ENCODE measurements around the gene PPFIBP2.
A peak's percentile ranks its signal among the peaks of the same experiment; 100 is the strongest.

Gene PPFIBP2

DNA sequence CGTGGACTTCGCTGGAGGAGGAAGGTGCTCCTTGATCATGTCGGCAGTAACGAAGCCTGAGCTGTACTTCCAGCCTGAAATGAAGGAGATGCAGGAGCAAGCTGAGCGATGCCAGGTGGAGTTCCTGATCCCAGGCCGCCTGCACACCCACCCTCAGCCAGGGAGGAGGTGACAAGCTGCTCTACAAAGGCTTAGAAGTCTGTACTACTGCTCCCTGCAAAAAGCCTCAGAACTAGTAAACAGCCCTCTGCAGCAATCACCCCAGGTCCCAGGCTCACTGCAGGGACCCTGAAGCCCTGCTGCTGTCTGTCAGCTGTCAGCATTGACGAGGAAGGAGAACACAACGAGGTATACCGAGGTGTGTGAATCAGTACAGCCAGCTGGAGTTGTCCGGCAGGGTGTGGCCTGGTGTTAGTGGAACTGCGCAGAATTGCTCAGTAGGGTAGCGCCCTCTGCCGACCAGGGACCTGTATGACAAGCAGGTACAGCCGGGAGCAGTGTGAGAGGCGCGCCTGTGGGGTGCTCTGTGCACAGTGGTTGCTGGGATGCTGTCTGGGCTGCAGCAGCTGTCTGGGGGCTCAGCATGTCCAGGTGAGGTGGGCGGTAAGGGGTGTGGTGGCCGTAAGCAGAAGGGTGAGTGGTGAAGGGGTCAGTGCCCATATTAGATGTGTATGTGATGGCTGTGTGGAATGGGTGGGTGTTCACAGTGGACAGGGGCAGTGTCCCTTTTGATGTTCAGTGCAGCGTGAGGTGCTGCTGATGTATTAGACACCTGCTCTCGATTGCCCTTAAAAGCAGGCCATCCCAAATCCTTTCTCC, 151.9 kb downstream of the PPFIBP2 start:
- DNase-seq (ENCODE audit: low read depth) = peak; percentile 73
- no peak overlapping the region for H3K4me3 ChIP-seq (replicated peaks; ENCODE audit: low read depth, low read length)
- TF ChIP-seq, protein P1, sequence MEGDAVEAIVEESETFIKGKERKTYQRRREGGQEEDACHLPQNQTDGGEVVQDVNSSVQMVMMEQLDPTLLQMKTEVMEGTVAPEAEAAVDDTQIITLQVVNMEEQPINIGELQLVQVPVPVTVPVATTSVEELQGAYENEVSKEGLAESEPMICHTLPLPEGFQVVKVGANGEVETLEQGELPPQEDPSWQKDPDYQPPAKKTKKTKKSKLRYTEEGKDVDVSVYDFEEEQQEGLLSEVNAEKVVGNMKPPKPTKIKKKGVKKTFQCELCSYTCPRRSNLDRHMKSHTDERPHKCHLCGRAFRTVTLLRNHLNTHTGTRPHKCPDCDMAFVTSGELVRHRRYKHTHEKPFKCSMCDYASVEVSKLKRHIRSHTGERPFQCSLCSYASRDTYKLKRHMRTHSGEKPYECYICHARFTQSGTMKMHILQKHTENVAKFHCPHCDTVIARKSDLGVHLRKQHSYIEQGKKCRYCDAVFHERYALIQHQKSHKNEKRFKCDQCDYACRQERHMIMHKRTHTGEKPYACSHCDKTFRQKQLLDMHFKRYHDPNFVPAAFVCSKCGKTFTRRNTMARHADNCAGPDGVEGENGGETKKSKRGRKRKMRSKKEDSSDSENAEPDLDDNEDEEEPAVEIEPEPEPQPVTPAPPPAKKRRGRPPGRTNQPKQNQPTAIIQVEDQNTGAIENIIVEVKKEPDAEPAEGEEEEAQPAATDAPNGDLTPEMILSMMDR (IDR thresholded peaks at IDR 0.05; ENCODE audit: low read length, missing control alignments) = peak; percentile 87

GRCh38 chr11:7666292-7666866, 152.6 kb downstream of the PPFIBP2 start:
- no peak for DNase-seq (ENCODE audit: low read depth)
- no peak overlapping the region for H3K4me3 ChIP-seq (replicated peaks; ENCODE audit: low read depth, low read length)
- TF ChIP-seq, protein P1 (IDR thresholded peaks at IDR 0.05; ENCODE audit: low read length, missing control alignments) = no peak

DNA sequence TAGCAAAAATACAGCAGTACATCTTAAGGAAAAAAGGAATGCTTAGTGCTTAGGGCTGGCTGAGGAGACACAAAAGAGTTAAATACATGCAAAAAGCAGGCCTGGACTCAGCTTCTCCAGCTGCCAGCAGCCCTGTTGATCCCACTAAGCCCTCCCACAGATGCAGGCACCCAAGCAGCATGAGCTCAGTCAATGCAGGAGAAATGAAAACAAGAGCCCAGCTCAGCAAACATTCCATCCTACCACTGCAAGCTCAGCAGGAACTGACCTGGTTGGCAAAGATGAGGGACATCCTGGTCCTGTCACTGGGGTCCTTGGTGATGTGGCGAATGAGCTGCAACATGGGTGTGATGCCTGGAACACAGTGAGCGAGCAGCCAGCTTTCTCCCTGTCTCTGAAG, 153.7 kb downstream of the PPFIBP2 start:
- H3K4me3 ChIP-seq (replicated peaks; ENCODE audit: low read depth, low read length) = no peak overlapping the region
- TF ChIP-seq, protein P1 (IDR thresholded peaks at IDR 0.05; ENCODE audit: low read length, missing control alignments) = no peak
- DNase-seq (ENCODE audit: low read depth) = no peak

- TF ChIP-seq, protein P1 (IDR thresholded peaks at IDR 0.05; ENCODE audit: low read length, missing control alignments) = no peak
- DNase-seq (ENCODE audit: low read depth) = no peak
- no peak overlapping the region for H3K4me3 ChIP-seq (replicated peaks; ENCODE audit: low read depth, low read length)
Measured at GRCh38 chr11:7668464-7668863, 154.7 kb downstream of the PPFIBP2 start.

- peak; percentile 48 for DNase-seq (ENCODE audit: low read depth)
- TF ChIP-seq, protein P1 (IDR thresholded peaks at IDR 0.05; ENCODE audit: low read length, missing control alignments) = no peak
- no peak overlapping the region for H3K4me3 ChIP-seq (replicated peaks; ENCODE audit: low read depth, low read length)
Measured at GRCh38 chr11:7668911-7669310, 155.1 kb downstream of the PPFIBP2 start.

GRCh38 chr11:7670641-7671040, 156.8 kb downstream of the PPFIBP2 start:
- TF ChIP-seq, protein P1 (IDR thresholded peaks at IDR 0.05; ENCODE audit: low read length, missing control alignments) = no peak
- DNase-seq (ENCODE audit: low read depth) = no peak
- H3K4me3 ChIP-seq (replicated peaks; ENCODE audit: low read depth, low read length) = no peak overlapping the region

Measured in fibroblast of pulmonary artery (primary cell).